ENCODE results near the gene MFSD2B.

The MFSD2B gene

DNA sequence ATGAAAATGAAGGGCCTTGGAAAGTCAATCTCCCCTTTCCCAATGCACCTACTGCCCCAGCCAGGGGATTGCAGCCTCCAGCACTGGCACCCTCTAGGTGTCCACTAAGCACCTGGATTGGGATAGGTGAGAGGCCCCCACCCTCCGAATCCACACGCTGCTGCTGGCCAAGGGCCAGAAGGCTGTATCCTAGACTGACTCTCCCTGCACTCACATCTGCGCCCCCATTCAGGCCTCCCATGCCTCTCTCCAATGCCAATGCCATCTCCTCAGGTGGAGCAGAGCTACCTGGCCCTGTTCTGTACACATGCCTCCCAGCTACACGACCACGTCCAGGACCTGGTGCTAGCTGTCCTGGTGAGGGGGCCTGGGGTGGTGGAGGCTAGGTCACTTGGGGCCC is 9.8 kb downstream of the MFSD2B start:
- no peak for DNase-seq

- DNase-seq = no peak
Observed at GRCh38 chr2:24020244-24020643, 10.4 kb downstream of the MFSD2B start.

DNA sequence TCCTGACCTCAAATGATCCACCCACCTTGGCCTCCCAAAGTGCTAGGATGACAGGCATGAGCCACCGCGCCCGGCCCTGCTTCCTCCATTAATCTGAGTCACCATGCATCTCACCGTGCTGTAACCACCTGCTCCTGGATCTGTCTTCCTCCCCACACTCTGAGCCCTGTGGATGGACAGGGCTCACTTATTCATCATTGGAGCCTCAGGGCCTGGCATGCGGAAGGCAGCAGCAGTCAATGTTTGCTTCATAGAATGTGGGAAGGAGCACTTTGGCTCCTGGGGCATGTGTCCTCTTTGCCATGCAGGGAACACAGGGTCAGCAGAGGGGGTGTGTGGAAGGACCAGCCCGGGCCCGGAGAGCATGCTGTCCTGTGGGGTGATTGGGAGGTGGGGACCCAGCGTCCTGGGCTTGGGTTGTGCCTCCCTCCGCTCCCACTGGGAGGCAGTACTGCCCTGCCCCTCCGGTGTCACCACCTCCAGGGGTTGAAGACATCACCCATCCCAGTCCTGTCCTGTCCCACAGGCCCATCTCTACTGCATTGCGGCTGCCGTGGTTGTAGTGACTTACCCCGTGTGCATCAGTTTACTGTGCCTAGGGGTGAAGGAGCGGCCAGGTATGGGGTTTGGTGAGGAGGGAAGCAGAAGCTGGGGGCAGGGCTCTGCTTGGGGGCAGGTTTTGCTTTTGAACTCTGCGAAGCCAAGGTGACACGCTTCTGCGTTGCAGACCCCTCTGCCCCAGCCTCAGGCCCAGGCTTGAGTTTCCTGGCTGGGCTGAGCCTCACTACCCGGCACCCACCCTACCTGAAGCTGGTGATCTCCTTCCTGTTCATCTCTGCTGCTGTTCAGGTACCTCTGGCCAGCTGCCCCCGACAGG is 11.5 kb downstream of the MFSD2B start:
- peak; percentile 58 for DNase-seq

GRCh38 chr2:24022324-24022974 is 12.6 kb downstream of the MFSD2B start:
- no peak for DNase-seq

GRCh38 chr2:24022975-24023575 is 13.2 kb downstream of the MFSD2B start:
- DNase-seq = no peak

DNA sequence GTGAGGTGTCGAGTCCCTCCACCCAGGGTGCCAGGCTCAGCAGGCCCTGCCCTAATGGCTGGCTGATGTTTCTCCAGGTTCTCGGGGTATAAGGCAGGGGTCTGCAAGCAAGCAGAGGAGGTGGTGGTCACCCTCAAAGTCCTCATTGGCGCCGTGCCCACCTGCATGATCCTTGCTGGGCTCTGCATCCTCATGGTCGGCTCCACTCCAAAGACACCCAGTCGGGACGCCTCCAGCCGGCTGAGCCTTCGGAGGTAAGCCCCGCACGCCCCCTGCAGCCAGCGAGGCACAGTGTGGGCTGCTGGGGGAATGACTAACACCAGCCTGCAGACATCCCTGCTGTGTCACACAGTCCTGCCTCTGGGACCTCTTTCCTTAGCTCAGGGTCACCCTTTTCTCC is 14.1 kb downstream of the MFSD2B start:
- DNase-seq = no peak

DNA sequence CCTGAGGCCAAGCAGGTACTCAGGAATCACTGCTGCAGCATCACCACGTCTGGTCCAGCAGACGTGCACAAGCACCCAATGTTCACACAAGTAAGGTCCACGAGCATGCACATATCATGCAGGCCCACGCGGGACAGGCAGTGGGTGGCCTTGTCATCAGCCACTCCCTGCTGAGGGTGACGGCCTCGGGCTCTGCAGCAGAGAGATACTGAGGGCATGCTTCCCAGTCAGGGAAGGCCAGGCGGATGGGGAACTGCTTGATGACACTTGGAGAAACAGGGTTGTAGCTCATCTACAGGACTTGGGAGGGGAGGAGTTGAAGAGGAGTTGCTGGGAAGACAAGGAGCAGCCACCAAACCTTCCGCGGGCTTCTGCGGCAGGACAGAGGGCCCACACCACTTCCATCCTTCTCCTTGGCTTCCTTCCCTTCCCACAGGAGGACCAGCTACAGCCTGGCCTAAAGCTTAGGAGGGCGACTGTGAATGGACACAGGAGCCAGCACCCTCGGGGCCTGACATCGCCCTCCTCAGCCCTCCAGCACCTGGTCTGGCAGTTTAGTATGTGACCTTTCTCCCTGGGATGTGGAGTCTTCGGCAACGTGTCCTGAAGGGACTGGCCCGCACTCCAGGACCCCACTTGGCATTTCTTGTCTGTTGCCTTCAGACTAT is 15.2 kb downstream of the MFSD2B start:
- no peak for DNase-seq

- no peak for DNase-seq
Observed at GRCh38 chr2:24026233-24026632, 16.3 kb downstream of the MFSD2B start.

DNA sequence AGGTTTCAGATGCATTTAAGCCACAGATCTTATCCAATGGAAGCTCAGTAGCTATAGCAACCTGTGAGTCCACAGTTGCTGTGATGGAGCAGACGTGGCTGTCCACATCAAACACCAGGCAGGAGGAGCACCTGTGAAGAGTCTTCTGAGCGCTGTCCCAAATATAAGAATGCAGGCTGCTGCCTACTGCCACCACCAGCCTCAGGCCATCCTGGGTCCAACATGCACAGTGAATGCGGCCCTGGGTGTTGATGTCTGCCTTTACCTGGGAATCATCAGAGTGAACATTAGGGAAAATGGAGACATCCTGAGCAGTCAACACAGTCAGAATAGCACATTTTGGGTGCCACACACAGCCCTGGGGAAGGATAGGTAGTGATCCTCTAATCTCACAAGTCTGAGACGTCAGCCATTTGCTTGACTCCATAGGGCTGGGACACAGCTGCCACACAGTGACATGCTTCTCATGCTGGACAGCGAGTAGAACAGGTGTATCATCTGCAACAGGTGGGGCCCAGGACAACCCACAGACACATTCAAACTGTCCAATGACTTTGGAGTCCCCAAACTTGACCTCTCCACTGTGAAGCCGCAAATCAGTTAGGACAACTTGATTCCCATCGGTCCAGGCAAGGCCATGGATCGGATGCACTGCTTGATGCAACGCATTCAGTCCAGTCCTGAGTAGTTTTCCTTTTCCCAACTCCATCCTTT is 29.1 kb downstream of the MFSD2B start:
- no peak for DNase-seq

GRCh38 chr2:24040511-24040910 is 30.6 kb downstream of the MFSD2B start:
- no peak for DNase-seq

GRCh38 chr2:24043133-24043532 is 33.2 kb downstream of the MFSD2B start:
- peak; percentile 26 for DNase-seq

- DNase-seq = no peak
Observed at GRCh38 chr2:24045511-24046508, 35.9 kb downstream of the MFSD2B start.

DNA sequence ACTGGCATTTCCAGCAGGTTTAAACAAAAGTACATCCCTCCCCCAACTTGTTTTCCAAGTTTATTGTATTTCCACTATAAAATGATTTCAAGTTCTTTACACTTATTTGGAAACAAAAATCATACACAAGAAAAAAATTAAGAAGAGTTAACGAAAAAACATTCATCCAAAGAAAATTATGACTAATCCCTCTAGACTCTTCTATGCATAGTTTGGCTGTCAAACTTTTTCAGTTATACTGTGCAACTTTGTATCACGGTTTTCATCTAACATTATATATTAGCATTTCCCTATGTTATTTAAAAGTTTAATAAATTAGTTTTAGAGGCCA is 36.7 kb downstream of the MFSD2B start:
- no peak for DNase-seq

GRCh38 chr2:24046930-24047702 is 37.2 kb downstream of the MFSD2B start, which contains the start of gene WDCP:
TSS of gene WDCP (minus strand) at chr2:24047391. CDS start at chr2:24039494, 7,897 bp downstream.
- DNase-seq = peak; percentile 100

DNA sequence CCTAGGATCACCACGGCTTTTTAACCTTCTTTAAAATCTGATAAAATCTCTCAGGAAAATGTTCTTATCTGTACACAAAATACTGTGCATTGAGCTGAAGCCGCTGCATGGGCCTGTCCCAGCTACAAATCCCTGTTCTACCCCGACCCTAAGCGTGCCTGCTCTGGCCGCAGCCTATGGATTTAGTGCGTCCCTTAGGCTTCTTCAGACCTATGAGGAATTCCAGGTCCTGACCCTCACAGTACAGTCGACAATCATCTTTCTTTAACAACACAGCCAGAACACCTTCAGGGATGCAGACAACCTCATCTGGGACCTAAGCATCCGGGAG is 37.8 kb downstream of the MFSD2B start:
- DNase-seq = no peak

DNA sequence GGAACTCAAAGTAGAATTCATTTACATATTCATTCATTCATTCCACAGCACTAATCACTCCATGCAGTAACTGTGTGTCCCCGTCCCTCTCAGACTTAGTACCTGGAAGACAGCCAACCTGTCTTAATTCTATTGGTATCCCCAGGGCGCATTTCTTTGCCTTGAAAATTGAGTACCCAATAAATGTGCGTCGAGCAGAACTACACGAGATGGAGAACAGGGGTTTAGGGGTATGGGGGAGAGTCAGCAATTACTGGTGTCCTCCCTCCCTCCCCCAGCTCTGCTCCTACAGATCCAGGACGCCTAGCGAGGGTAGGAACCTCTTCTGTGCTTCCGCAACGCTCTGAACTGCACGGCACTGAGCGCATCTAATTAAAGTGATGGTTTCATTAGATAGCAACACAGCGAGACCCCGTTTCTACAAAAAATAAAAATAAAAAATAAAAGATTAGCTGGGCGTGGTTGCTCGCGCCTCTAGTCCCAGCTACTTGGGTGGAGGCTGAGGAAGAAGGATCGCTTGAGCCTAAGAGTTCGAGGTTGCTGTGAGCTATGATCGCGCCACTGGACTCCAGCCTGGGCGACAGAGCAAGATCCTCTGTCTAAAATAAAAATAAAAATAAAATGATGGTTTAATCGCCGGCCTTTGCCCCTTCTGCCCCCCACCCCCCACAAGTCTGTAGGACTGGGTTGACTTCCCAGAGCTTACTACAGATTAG is 39.0 kb downstream of the MFSD2B start:
- DNase-seq = peak; percentile 61

GRCh38 chr2:24049485-24050021 is 39.7 kb downstream of the MFSD2B start, which contains the start of gene FKBP1B:
TSS of gene FKBP1B (plus strand) at chr2:24049741. CDS start at chr2:24049850, 109 bp downstream.
- peak; percentile 92 for DNase-seq

DNA sequence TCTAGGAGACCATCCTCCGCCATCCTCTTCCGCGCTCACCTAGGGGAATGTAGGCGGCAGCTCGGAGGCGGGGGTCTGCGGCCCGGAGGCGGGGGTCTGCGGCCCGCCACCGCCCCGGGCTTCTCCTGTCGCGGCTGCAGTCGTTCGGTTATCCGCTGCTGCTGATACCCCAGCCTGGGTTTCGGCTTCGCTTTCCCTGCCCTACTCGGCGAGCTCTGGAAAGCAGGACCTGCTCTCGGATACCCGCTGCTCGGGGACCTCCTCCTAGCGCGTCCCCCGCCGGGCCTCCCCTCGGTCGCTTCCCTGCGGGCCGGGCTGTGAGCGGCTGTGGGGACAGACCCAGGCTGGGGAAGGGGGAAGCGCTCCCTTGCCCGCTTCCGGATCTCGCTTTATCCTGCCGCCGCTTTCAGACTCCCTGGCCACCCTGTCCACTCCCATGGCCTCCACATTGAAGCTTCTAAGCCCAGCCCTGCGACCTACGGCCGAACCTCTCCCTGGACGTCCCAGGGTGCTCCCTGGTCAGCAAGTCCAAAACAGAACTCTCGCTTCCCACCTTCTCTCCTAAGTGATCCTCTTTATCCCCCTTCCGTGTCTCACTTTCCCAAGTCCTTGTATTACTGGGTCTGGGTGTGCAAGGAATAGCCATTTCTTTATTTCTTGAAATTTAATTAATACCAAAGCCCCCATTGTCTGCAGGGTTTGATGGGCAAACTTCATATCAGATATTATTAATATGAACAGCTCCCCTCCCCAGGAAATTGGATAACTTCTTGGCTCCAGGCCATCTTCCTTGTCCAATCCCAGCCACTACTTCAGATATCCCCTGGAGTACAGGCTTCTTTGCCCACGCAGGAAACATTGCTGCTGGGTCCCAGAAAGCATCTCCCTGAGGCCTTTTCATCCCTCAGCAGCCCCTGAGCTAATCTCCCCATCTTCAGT is 40.4 kb downstream of the MFSD2B start:
- peak; percentile 50 for DNase-seq
